Activated gamma-delta T cell treated with anti-CD3 and anti-CD28 coated beads, Interleukin-2, amount 50 U/mL, for 16 hours (primary cell): ENCODE measurements around the gene SMIM10L2A.
"Not testable (repeated sequence)": the region's sequence is repeated elsewhere in the genome, so short reads cannot be mapped to it uniquely, and the experiment has no call there.

Experiments
- DNase-seq: peaks from one replicate; pipeline ENCODE4 v3.0.0-alpha.2; 2020; ENCODE audit warnings: low read depth

SMIM10L2A gene

DNA sequence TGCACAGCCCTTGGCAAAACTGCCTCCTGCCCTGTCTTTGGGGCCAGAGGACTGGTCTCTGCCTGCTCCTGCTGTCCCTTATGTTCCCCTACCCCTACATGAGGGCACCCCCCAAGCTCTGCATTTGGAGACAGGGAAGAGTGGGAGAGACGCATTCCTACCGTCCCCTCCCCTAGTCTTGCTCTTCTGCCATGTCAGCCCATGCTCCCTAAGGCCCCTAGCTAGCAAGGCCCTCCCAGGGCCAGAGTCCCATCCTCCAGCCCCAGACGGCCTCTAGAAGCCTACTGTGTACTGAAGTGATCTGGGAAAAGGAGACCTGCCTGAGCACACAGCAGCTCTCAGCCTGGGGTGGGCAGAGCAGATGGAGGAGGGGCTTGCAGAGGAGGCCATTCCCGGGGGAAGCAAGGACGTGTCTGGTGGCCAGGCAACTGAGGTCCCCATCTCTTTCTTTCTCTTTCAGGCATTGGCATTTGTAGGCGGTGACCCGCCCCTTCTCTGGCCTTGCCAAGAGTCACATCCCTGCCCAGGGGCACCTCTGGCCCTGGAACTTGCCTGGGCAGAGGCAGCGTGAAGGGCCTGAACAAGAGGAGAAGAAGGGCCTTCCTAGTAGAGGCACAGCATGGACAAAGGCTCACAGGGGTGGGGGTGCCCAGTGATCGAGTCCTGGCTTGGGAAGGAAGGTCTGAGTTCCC lies 1.6 kb downstream of the SMIM10L2A start:
- not testable (repeated sequence) for DNase-seq

DNA sequence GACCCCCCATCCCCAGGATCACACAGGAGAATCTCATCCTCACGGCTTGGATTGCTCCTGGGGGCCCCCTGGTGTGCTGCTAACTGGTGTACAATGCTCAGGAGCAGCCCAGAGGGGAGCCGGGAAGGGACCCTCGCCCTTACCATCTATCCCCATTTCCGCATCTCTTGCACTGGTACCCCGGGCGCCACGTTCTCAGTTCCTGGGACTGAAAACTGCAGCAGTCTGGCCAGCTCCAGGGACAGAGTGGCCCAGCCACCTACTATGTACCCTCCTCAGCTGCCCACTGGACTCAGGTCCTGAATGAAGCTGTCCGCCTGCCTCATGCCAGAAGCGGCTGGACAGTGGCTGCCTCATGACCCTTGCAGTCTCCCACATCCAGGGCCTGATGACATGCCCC lies 2.7 kb downstream of the SMIM10L2A start:
- DNase-seq, result no peak

DNA sequence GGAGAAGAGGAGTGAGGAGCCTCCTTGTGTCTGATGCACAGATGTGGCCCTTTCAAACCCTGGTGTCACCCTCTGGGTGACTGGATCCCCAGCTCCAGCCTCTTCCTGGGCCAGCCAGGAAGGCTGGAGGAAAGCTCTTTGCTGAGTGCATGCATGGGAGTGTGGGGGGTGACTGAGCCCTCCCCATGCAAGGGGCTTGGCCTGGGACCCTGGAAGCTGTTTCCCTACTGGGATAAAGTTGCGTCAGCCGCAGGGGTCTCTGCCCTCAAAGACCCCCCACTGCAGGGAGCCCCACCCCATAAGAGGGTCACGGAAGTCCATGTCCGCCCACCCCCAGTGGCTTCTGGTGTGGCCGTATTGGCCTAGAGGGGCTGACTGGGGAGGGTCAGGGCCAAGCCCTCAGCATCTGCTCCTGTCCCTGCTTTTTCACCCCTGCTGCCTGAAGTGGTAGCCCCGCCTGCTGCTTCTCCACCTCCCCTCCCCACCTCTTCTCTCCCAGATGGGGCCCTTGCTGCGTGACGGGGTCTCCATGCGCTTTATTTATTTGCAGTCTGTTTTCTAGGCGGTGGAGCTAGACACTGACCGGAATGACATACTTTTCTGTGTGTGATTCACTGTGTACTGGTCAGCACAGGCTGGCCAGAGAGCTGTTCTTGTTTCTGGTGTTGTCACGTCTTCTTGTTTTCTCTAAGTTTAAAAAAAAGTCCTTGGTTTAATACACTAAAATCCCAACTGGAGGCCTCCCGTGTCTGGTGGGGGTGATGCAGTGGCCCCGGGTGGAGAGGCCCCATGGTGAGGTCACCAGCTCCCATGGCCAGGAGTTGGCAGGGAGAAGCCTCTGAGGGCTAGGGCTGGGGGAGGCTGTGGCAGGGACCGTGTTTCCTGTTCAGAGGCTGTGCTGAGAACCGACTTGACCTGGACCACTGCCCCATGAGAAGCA lies 3.6 kb downstream of the SMIM10L2A start:
- no peak for DNase-seq

- no peak for DNase-seq
Measured at GRCh38 chrX:135429429-135429828, 7.7 kb downstream of the SMIM10L2A start.

- DNase-seq, result no peak
Measured at GRCh38 chrX:135431886-135432285, 10.1 kb downstream of the SMIM10L2A start.

DNA sequence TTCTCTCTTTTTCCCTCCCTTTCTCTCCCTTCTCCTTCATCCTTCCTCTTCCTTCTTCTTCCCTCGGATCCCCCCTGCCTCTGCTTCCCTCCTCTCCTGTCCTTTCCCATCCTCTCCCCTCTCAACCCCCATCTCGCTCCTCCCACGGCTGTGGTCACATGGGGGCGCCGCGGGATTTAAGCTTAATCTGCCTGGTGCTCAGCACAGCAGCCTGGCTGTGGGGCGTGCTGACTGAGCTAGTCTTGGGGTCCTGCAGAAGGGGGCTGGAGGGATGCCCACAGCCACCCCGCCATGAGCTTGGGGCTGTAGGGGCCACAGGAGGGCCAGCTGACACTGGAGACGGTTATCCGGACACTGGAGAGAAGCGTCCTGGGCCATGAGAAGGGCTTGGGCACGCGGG lies 10.7 kb downstream of the SMIM10L2A start:
- DNase-seq, result no peak

DNA sequence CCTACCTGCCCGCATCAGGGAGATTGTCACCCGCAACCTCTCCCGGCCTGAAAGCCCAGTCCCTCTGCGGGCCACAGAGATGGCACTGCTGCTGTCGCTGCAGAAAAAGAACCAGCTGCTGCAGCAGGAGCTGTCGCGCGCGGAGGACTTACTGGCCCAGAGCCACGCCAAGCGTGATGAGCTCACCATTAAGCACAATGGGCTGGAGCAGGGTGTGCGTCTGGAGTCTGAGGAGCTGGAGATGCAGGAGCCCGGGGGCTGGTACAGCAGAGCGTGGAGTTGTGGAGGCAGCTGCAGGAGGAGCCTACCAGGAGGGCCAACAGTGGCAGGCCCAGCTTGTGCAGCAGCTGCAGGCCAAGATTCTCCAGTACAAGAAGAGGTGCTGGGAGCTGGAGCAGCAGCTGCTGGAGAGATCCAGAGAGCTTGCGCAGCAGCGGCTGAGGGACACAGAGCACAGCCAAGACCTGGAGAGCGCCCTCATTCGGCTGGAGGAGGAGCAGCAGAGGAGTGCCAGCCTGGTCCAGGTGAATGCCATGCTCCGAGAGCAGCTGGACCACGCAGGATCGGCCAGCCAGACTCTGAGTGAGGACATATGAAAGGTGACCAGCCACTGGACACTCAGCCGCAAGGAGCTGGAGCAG lies 11.3 kb downstream of the SMIM10L2A start:
- DNase-seq, result no peak

DNA sequence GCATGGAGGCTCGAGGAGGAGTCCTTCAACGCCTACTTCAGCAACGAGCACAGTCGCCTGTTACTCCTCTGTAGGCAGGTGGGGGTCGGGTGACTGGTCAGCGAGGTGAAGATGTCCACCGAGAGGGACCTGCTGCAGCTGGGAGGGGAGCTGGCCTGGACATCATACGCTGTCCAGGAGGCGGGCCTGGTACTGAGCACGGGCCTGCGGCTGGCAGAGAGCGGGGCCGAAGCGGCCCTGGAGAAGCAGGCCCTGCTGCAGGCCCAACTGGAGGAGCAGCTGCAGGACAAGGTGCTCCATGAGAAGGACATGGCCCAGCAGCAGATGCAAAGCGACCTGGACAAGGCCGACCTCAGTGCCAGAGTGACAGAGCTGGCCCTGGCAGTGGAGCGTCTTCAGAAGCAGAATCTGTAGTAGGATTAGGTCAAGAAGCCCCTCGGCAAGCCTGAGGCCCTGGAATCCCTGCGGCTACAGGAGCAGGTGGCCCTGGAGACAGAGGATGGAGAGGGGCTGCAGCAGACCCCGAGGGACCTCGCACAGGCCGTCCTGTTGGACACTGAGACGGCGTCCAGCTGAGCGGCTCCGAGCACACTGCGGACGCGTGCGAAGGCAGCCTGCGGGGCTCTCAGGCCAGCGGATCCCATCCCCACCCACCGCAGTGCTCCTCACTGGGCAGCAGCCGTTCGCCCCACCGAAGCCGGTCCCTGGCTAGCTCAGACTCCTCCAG lies 11.9 kb downstream of the SMIM10L2A start:
- no peak for DNase-seq

DNA sequence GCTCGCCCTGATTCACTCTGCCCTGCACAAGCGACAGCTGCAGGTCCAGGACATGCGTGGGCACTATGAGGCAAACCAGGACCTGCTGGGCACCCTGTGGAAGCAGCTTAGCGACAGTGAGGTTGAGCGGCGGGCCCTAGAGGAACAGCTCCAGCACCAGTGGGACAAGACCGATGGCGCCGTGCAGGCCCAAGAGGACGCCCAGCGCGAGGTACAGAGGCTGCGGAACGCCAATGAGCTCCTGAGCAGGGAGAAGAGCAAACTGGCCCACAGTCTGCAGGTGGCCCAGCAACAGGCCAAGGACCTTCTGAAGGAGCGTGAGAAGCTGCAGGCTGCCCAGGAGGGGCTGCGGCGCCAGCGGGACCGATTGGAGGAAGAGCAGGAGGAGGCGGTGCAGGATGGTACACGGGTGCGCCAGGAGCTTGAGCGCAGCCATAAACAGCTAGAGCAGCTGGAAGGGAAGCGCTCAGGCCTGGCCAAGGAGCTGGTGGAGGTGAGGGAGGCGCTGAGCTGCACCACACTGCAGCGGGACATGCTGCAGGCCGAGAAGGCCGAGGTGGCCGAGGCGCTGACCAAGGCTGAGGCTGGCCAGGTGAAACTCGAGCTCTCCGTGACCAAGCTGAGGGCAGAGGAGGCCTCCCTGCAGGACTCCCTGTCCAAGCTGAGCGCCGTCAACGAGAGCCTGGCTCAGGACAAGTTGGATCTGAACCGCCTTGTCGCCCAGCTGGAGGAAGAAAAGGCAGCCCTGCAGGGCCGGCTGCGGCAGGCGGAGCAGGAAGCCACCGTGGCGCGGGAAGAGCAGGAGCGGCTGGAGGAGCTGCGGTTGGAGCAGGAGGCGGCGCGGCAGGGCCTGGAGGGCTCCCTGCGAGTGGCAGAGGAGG lies 12.8 kb downstream of the SMIM10L2A start:
- DNase-seq, result no peak

- no peak for DNase-seq
Measured at GRCh38 chrX:135435139-135435922, 13.6 kb downstream of the SMIM10L2A start.

GRCh38 chrX:135435933-135436332 lies 14.2 kb downstream of the SMIM10L2A start:
- no peak for DNase-seq

DNA sequence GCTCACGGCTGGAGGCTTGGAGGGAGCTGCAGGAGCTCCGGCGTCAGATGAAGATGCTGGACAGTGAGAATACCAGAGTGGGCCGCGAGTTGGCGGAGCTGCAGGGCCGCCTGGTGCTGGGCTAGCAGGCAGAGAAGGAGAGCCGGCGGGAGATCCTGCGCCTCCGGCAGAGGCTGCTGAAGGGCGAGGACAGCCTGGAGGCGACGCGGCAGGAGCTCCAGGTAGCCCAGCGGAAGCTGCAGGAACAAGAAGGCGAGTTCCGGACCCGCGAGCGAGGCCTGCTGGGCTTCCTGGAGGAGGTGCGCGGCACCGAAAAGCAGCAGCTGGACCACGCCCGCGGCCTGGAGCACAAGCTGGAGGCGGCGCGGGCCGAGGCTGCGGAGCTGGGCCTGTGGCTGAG lies 14.7 kb downstream of the SMIM10L2A start:
- no peak for DNase-seq

- DNase-seq, result no peak
Measured at GRCh38 chrX:135436966-135437866, 15.5 kb downstream of the SMIM10L2A start.

DNA sequence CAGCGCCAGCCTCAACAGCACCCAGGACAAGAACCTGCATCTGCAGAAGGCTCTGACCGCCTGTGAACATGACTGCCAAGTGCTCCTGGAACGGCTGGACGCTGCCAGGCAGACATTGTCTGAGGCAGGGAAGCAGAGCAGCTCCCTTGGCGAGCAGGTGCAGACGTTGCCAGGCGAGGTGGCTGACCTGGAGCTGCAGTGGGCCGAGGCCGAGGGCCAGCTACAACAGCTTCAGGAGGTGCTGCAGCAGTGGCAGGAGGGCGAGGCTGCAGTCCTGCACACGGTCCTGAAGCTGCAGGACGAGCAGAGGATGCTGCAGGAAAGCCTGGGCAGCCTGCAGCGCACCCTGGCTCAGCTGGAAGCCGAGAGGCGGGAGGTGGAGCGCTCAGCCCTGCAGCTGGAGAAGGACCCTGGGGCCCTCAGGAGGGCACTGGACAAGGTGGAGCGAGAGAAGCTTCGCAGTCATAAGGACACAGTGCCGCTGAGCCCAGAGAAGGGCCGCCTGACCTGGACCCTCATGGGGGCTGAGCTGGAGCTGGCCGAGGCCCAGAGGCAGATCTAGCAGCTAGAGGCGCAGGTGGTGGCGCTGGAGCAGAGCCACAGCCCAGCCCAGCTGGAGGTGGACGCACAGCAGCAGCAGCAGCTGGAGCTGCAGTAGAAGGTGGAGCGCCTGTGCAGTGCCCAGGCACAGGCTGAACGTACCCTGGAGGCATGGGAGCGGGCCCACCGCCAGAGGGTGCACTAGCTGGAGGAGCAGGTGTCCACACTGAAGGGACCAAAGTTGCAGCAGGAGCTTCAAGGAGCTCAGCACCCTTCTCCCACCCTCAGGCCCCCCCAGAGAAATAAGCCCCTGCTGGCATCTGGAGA lies 16.4 kb downstream of the SMIM10L2A start:
- no peak for DNase-seq

DNA sequence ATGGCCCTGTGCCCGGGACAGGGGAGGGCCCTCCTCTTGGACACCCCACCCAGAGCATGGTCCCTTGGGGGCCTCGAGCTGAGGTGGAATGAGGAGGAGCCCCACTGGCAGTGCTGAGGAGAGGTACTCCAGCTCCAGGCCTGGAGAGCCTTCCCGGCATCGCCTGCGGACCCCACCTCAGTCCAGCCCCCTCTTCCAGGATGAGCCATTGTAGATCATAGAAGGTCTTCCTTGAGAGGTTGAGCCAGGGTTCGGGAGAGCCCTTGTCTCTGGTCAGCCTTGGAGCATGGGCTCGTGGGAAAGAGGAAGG lies 16.9 kb downstream of the SMIM10L2A start:
- no peak for DNase-seq

- DNase-seq, result no peak
Measured at GRCh38 chrX:135449637-135450550, 28.1 kb downstream of the SMIM10L2A start.

- no peak for DNase-seq
Measured at GRCh38 chrX:135453381-135453780, 31.6 kb downstream of the SMIM10L2A start.
